GM21723 (cell line): ENCODE data around the gene SLC23A1.

Source experiments
- ATAC-seq: cut with Tn5 transposase; IDR thresholded peaks from one replicate; pipeline ENCODE4 v1.9.1; 2021; ENCODE audit warnings: mild to moderate bottlenecking, moderate library complexity; ENCODE audit not compliant: unreplicated experiment

The SLC23A1 gene

GRCh38 chr5:139408191-139408590 lies 25.1 kb upstream of the SLC23A1 start:
- ATAC-seq: no peak

- no peak for ATAC-seq
Measured at GRCh38 chr5:139407517-139407916, 24.4 kb upstream of the SLC23A1 start.

GRCh38 chr5:139406963-139407362 lies 23.9 kb upstream of the SLC23A1 start:
- no peak for ATAC-seq

GRCh38 chr5:139404484-139404840 lies 21.4 kb upstream of the SLC23A1 start:
- ATAC-seq: no peak

GRCh38 chr5:139403787-139404483 lies 20.8 kb upstream of the SLC23A1 start, which contains the start of gene SPATA24:
Gene SPATA24, minus strand, starts transcription at chr5:139404089. Its CDS starts 29 bp downstream, at chr5:139404060.
- ATAC-seq: peak; percentile 76

GRCh38 chr5:139403418-139403786 lies 20.3 kb upstream of the SLC23A1 start:
- ATAC-seq: no peak

- ATAC-seq: no peak
Measured at GRCh38 chr5:139402561-139403158, 19.6 kb upstream of the SLC23A1 start.

GRCh38 chr5:139401546-139401945 lies 18.4 kb upstream of the SLC23A1 start:
- no peak for ATAC-seq

GRCh38 chr5:139399501-139400121 lies 16.5 kb upstream of the SLC23A1 start:
- ATAC-seq: peak; percentile 36

- no peak for ATAC-seq
Measured at GRCh38 chr5:139397921-139398320, 14.8 kb upstream of the SLC23A1 start.

GRCh38 chr5:139396691-139397090 lies 13.6 kb upstream of the SLC23A1 start:
- ATAC-seq: no peak

- no peak for ATAC-seq
Measured at GRCh38 chr5:139395844-139396640, 12.9 kb upstream of the SLC23A1 start.

GRCh38 chr5:139394654-139395566 lies 11.8 kb upstream of the SLC23A1 start, which contains the start of gene PROB1:
Gene PROB1, minus strand, starts transcription at chr5:139395104. Its CDS starts 23 bp downstream, at chr5:139395081.
- no peak for ATAC-seq

GRCh38 chr5:139394123-139394653 lies 11.1 kb upstream of the SLC23A1 start:
- no peak for ATAC-seq

- no peak for ATAC-seq
Measured at GRCh38 chr5:139393497-139394122, 10.5 kb upstream of the SLC23A1 start.

GRCh38 chr5:139392678-139393496 lies 9.8 kb upstream of the SLC23A1 start:
- ATAC-seq: peak; percentile 53

GRCh38 chr5:139392324-139392677 lies 9.2 kb upstream of the SLC23A1 start:
- ATAC-seq: no peak

- peak; percentile 3 for ATAC-seq
Measured at GRCh38 chr5:139391570-139392323, 8.7 kb upstream of the SLC23A1 start.
